Endothelial cell of umbilical vein (primary cell): ENCODE measurements around the gene DYRK1A. TPM values are rescaled to one million over a fixed set of nuclear protein-coding genes. Genes with fewer than 3 reads are reported as not detected.

Source experiments
- BruUV-seq: library from RNA; stranded (reverse); fragments of 400-500 nt; replicated peaks from 2 replicates; lab custom pipeline; 2021; lab: Mats Ljungman, UMichigan
- CTCF ChIA-PET: fragments of 300-600, 350-600 bp; sonication (Branson Sonifier 250); formaldehyde crosslinking; loops from one replicate; lab custom pipeline; 2021; ENCODE audit warnings: antibody characterized with exemption, inconsistent platforms; lab: Charles Lee
- POLR2A ChIA-PET: fragments of 300-600, 350-600 bp; sonication (Branson Sonifier 250); formaldehyde crosslinking; loops from one replicate; lab custom pipeline; 2021; ENCODE audit warnings: antibody characterized with exemption, inconsistent platforms; lab: Charles Lee
- DNase-seq: peaks from one replicate; pipeline ENCODE4 v3.0.0-alpha.2; 2011; ENCODE audit warnings: low read depth, low spot score
- FAIRE-seq: peaks from 2 replicates; lab custom pipeline; 2011; peaks lifted over from hg19 to GRCh38; lab: Jason Lieb, UNC
- H2AFZ ChIP-seq: 2 replicates; pipeline ENCODE4 v1.6.0; 2012; ENCODE audit warnings: low read depth, low read length, control low read depth, inconsistent platforms
- H3K27ac ChIP-seq: 2 replicates; pipeline ENCODE4 v1.5.1; 2011; ENCODE audit warnings: low read depth, mild to moderate bottlenecking, control low read depth, low read length, moderate library complexity; ENCODE audit not compliant: insufficient read depth
- H3K27me3 ChIP-seq, 2 experiments: 2 replicates each; pipeline versions ENCODE4 v1.6.0 to v1.6.1; 2011; ENCODE audit warnings: low read length in 2 of 2, mixed read lengths in 1 of 2; ENCODE audit not compliant: control insufficient read depth in 2 of 2, insufficient read depth in 2 of 2
- H3K36me3 ChIP-seq, 2 experiments: 2 replicates in 1 of 2; 3 replicates in 1 of 2; pipeline ENCODE4 v1.5.1; 2011; ENCODE audit warnings: low read length in 2 of 2, mild to moderate bottlenecking in 1 of 2, moderate library complexity in 1 of 2; ENCODE audit not compliant: control insufficient read depth in 2 of 2, insufficient read depth in 2 of 2; ENCODE audit errors: extremely low read depth in 1 of 2
- H3K4me1 ChIP-seq: 3 replicates; pipeline ENCODE4 v1.5.1; 2011; ENCODE audit warnings: mild to moderate bottlenecking, low read length; ENCODE audit not compliant: control insufficient read depth, insufficient read depth; ENCODE audit errors: extremely low read depth
- H3K4me2 ChIP-seq: 2 replicates; pipeline ENCODE4 v1.6.1; 2011; ENCODE audit warnings: low read length, control low read depth, mixed read lengths; ENCODE audit not compliant: insufficient read depth
- H3K4me3 ChIP-seq, 3 experiments: fragments of 200-600 bp in 1 of 3; sonication (generic), shearing (Covaris generic) in 1 of 3; replicated peaks in 1 of 3; 2 replicates each; pipeline ENCODE4 v1.5.1; 2011 to 2016; ENCODE audit warnings: control low read depth in 3 of 3, low read length in 3 of 3, mild to moderate bottlenecking in 2 of 3, inconsistent platforms in 1 of 3, low read depth in 1 of 3, moderate library complexity in 1 of 3; ENCODE audit not compliant: insufficient read depth in 1 of 3
- H3K79me2 ChIP-seq: 2 replicates; pipeline ENCODE4 v1.6.0; 2012; ENCODE audit warnings: low read length, inconsistent platforms; ENCODE audit not compliant: control insufficient read depth, insufficient read depth
- H3K9ac ChIP-seq: replicated peaks from 2 replicates; pipeline ENCODE3; 2011; ENCODE audit warnings: low read length, control low read depth; ENCODE audit not compliant: insufficient read depth; ENCODE audit errors: extremely low read depth
- H3K9me1 ChIP-seq: replicated peaks from 3 replicates; pipeline ENCODE4 v1.6.0; 2011; ENCODE audit warnings: mild to moderate bottlenecking, low read length; ENCODE audit not compliant: control insufficient read depth, insufficient read depth; ENCODE audit errors: extremely low read depth
- H3K9me3 ChIP-seq: replicated peaks from 2 replicates; pipeline ENCODE4 v1.5.1; 2012; ENCODE audit warnings: low read length, inconsistent platforms; ENCODE audit not compliant: control insufficient read depth, insufficient read depth
- H4K20me1 ChIP-seq: replicated peaks from 2 replicates; pipeline ENCODE3; 2011; ENCODE audit warnings: mild to moderate bottlenecking, low read length; ENCODE audit not compliant: control insufficient read depth, insufficient read depth; ENCODE audit errors: extremely low read depth
- EZH2 ChIP-seq: IDR thresholded peaks from 2 replicates; pipeline ENCODE4 v1.6.1; 2012; ENCODE audit warnings: borderline replicate concordance, low read depth, mild to moderate bottlenecking, moderate library complexity, low read length, inconsistent platforms; ENCODE audit not compliant: severe bottlenecking
- FOS ChIP-seq: IDR thresholded peaks from 2 replicates; pipeline ENCODE4 v1.6.1; 2011; ENCODE audit warnings: mild to moderate bottlenecking, low read length, moderate library complexity, borderline replicate concordance; ENCODE audit not compliant: insufficient read depth
- GATA2 ChIP-seq: IDR thresholded peaks from 2 replicates; pipeline ENCODE4 v1.7.0; 2011; ENCODE audit warnings: low read depth, mild to moderate bottlenecking, moderate library complexity, mixed read lengths, low read length; ENCODE audit not compliant: insufficient read length, insufficient read depth
- JUN ChIP-seq: IDR thresholded peaks from 2 replicates; pipeline ENCODE4 v1.6.1; 2011; ENCODE audit warnings: borderline replicate concordance, low read depth; ENCODE audit not compliant: insufficient read length, insufficient read depth
- MYC ChIP-seq: IDR thresholded peaks from one replicate; pipeline ENCODE4 v1.6.1; 2011; ENCODE audit warnings: mild to moderate bottlenecking, low read depth, low read length
- POLR2A ChIP-seq: IDR thresholded peaks from 2 replicates; pipeline ENCODE4 v1.6.1; 2012; ENCODE audit warnings: low read depth, mild to moderate bottlenecking, control low read depth, low read length
- POLR2AphosphoS5 ChIP-seq: IDR thresholded peaks from 2 replicates; pipeline ENCODE4 v1.6.1; 2012; ENCODE audit warnings: low read depth, mild to moderate bottlenecking, control low read depth, low read length, moderate library complexity; ENCODE audit not compliant: insufficient read depth
- dilution Hi-C: fragments of 300-500 bp; cut with MboI; formaldehyde crosslinking; loops from one replicate; pipeline ENCODE4 v1.15.0; 2019; ENCODE audit warnings: low sequenced_read_pairs; ENCODE audit not compliant: extremely low pct_ligation_motif_present
- intact Hi-C: fragments of 100-400 bp; cut with micrococcal nuclease; formaldehyde crosslinking; loops from one replicate; pipeline ENCODE4 v1.10.0; 2022
- polyA plus RNA-seq, 4 experiments: library from polyadenylated mRNA; depleted of rRNA in 3 of 4; stranded (reverse) in 3 of 4; unstranded in 1 of 4; fragments of >200 nt; gene quantifications; 2 replicates each; pipeline versions ENCODE4 v1.2.1 to v1.2.3, GENCODE V29; 2011 to 2012; ENCODE audit warnings: missing spikeins in 1 of 4
- total RNA-seq: library from RNA; stranded (reverse); gene quantifications from 2 replicates; pipeline ENCODE4 v1.2.3, GENCODE V29; 2021
- TF ChIP-seq, protein P1 (sequence below), 2 donors: IDR thresholded peaks; 1 replicate in 1 of 2; 2 replicates in 1 of 2; pipeline ENCODE4 v1.5.1; 2011; ENCODE audit warnings: low read length in 2 of 2, mild to moderate bottlenecking in 2 of 2, moderate library complexity in 2 of 2, control low read depth in 1 of 2, inconsistent platforms in 1 of 2, low read depth in 1 of 2; ENCODE audit not compliant: insufficient read depth in 1 of 2; ENCODE audit errors: extremely low read depth in 1 of 2
- TF ChIP-seq, protein P2 (sequence below): IDR thresholded peaks from 2 replicates; pipeline ENCODE4 v1.6.1; 2011; ENCODE audit not compliant: insufficient read depth, insufficient read length

The DYRK1A gene
- total and polyA plus RNA-seq, 2 donors (not counting 3 experiments of a cell fraction or from before 2014, with no cell fraction given): 51.8 to 53.7 TPM

- no peak for DNase-seq
- Histone ChIP-seq H3K9ac (no peak overlapping the region), H2AFZ (no peak overlapping the region), H3K9me3 (no peaks in the 10 kb centered on the region), H3K4me1 (no peaks in the 10 kb centered on the region), H4K20me1 (peaks cover 12% of the 10 kb centered on the region), H3K27me3 (no peaks in the 10 kb centered on the region), H3K27ac (no peak overlapping the region), H3K36me3 (no peaks in the 10 kb centered on the region), H3K9me1 (no peaks in the 10 kb centered on the region), H3K4me3 (no peak overlapping the region), H3K4me2 (no peak overlapping the region), H3K79me2 (peaks cover 100% of the 10 kb centered on the region)
- TF ChIP-seq FOS (no peak), EZH2 (no peak), POLR2AphosphoS5 (no peak), JUN (no peak), MYC (no peak), POLR2A (no peak), GATA2 (no peak)
- TF ChIP-seq, protein P1, sequence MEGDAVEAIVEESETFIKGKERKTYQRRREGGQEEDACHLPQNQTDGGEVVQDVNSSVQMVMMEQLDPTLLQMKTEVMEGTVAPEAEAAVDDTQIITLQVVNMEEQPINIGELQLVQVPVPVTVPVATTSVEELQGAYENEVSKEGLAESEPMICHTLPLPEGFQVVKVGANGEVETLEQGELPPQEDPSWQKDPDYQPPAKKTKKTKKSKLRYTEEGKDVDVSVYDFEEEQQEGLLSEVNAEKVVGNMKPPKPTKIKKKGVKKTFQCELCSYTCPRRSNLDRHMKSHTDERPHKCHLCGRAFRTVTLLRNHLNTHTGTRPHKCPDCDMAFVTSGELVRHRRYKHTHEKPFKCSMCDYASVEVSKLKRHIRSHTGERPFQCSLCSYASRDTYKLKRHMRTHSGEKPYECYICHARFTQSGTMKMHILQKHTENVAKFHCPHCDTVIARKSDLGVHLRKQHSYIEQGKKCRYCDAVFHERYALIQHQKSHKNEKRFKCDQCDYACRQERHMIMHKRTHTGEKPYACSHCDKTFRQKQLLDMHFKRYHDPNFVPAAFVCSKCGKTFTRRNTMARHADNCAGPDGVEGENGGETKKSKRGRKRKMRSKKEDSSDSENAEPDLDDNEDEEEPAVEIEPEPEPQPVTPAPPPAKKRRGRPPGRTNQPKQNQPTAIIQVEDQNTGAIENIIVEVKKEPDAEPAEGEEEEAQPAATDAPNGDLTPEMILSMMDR (IDR thresholded peaks at IDR 0.05; ENCODE audit: extremely low read depth in 1 of 2, insufficient read depth in 1 of 2, low read depth in 1 of 2, low read length in 2 of 2): no peak
- TF ChIP-seq, protein P2, sequence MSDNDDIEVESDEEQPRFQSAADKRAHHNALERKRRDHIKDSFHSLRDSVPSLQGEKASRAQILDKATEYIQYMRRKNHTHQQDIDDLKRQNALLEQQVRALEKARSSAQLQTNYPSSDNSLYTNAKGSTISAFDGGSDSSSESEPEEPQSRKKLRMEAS: no peak
- dilution Hi-C loops: no loop called here
- no TSS peak for BruUV-seq
- no peak for FAIRE-seq
- POLR2A ChIA-PET: interaction anchor here (0.6 kb wide), 1 partner anchor 10 kb away, joined by 3 read pairs; no protein-coding TSS in a partner anchor
- CTCF ChIA-PET: interaction anchor here (0.8 kb wide), 1 partner anchor 19 kb away, joined by 3 read pairs; no protein-coding TSS in a partner anchor
- intact Hi-C loops: no loop called here
Measured at GRCh38 chr21:37415939-37416338, 49.4 kb downstream of the DYRK1A start.
